Trophoblast cell (in vitro differentiated cells and primary cell): ENCODE measurements around the gene ZBTB6.
A peak's percentile ranks its signal among the peaks of the same experiment; 100 is the strongest.

Experiments used
- DNase-seq, 2 donors: peaks; one replicate each; pipeline ENCODE4 v3.0.0-alpha.2; 2016
- H2AFZ ChIP-seq: 2 replicates; pipeline ENCODE4 v1.6.1; 2013; ENCODE audit warnings: low read length, moderate library complexity, mild to moderate bottlenecking; ENCODE audit not compliant: insufficient read depth, poor library complexity
- H2AK5ac ChIP-seq: 2 replicates; pipeline ENCODE4 v1.6.1; 2013; ENCODE audit warnings: mild to moderate bottlenecking, low read length
- H2BK120ac ChIP-seq: 2 replicates; pipeline ENCODE4 v1.6.1; 2013; ENCODE audit warnings: low read length, mild to moderate bottlenecking, moderate library complexity; ENCODE audit not compliant: insufficient read depth, poor library complexity
- H2BK12ac ChIP-seq: 2 replicates; pipeline ENCODE4 v1.6.1; 2013; ENCODE audit warnings: mild to moderate bottlenecking, low read length, moderate library complexity
- H2BK5ac ChIP-seq: 2 replicates; pipeline ENCODE4 v1.6.1; 2013; ENCODE audit warnings: low read length, low read depth, moderate library complexity, mild to moderate bottlenecking; ENCODE audit not compliant: poor library complexity
- H3K14ac ChIP-seq: 2 replicates; pipeline ENCODE4 v1.6.1; 2013; ENCODE audit warnings: mild to moderate bottlenecking, low read length
- H3K18ac ChIP-seq: 2 replicates; pipeline ENCODE4 v1.6.1; 2013; ENCODE audit warnings: mild to moderate bottlenecking, low read length
- H3K23ac ChIP-seq: 2 replicates; pipeline ENCODE4 v1.6.1; 2013; ENCODE audit warnings: low read length
- H3K27ac ChIP-seq: 2 replicates; pipeline ENCODE4 v1.5.1; 2013; ENCODE audit warnings: low read depth, mild to moderate bottlenecking, inconsistent platforms, low read length, moderate library complexity
- H3K27me3 ChIP-seq: 2 replicates; pipeline ENCODE4 v1.6.1; 2013; ENCODE audit warnings: inconsistent platforms, mild to moderate bottlenecking, low read length, moderate library complexity; ENCODE audit not compliant: insufficient read depth
- H3K36me3 ChIP-seq, 2 experiments: 1 replicate in 1 of 2; 2 replicates in 1 of 2; pipeline ENCODE4 v1.6.1; 2013; ENCODE audit warnings: low read length in 2 of 2, mild to moderate bottlenecking in 2 of 2, moderate library complexity in 1 of 2; ENCODE audit not compliant: insufficient read depth in 2 of 2, control insufficient read depth in 1 of 2
- H3K4ac ChIP-seq: 2 replicates; pipeline ENCODE4 v1.6.1; 2013; ENCODE audit warnings: low read depth, mild to moderate bottlenecking, low read length, moderate library complexity
- H3K4me1 ChIP-seq, 2 experiments: 1 replicate in 1 of 2; 2 replicates in 1 of 2; pipeline ENCODE4 v1.6.1; 2013; ENCODE audit warnings: low read length in 2 of 2, mild to moderate bottlenecking in 2 of 2, moderate library complexity in 1 of 2; ENCODE audit not compliant: insufficient read depth in 2 of 2, control insufficient read depth in 1 of 2
- H3K4me2 ChIP-seq: 2 replicates; pipeline ENCODE4 v1.6.1; 2013; ENCODE audit warnings: inconsistent platforms, mild to moderate bottlenecking, low read length, moderate library complexity
- H3K4me3 ChIP-seq: 2 replicates; pipeline ENCODE4 v1.5.1; 2013; ENCODE audit warnings: mild to moderate bottlenecking, low read depth, low read length, inconsistent platforms
- H3K79me1 ChIP-seq: one replicate; pipeline ENCODE4 v1.6.1; 2013; ENCODE audit warnings: low read length
- H3K79me2 ChIP-seq: 2 replicates; pipeline ENCODE4 v1.6.1; 2013; ENCODE audit warnings: low read length, mild to moderate bottlenecking; ENCODE audit not compliant: control insufficient read depth, insufficient read depth, poor library complexity
- H3K9ac ChIP-seq: 2 replicates; pipeline ENCODE4 v1.6.1; 2013; ENCODE audit warnings: mild to moderate bottlenecking, low read length
- H3K9me3 ChIP-seq: 2 replicates; pipeline ENCODE4 v1.6.1; 2013; ENCODE audit warnings: low read depth, mild to moderate bottlenecking, control low read depth, inconsistent platforms, low read length; ENCODE audit not compliant: insufficient read depth
- H4K12ac ChIP-seq: 2 replicates; pipeline ENCODE4 v1.6.1; 2013; ENCODE audit warnings: low read depth, mild to moderate bottlenecking, low read length, moderate library complexity
- H4K8ac ChIP-seq: 2 replicates; pipeline ENCODE4 v1.6.1; 2013; ENCODE audit warnings: low read depth, mild to moderate bottlenecking, low read length, moderate library complexity
- H4K91ac ChIP-seq: one replicate; pipeline ENCODE4 v1.6.1; 2013; ENCODE audit warnings: low read depth, mild to moderate bottlenecking, low read length, moderate library complexity
- WGBS: extraction: QIAGEN DNeasy Blood & Tissue Kit; methylation state at CpG from one replicate; pipeline ENCODE4 v1.1.7; 2013; ENCODE audit warnings: missing lambda C conversion rate; ENCODE audit not compliant: insufficient read length, insufficient coverage; ENCODE audit errors: extremely low coverage; 5-methylcytosine and 5-hydroxymethylcytosine counted together

The ZBTB6 gene

GRCh38 chr9:122951056-122951455, 37.9 kb upstream of the ZBTB6 start:
- no peaks in the 10 kb centered on the region for H3K36me3 ChIP-seq
- 100% methylated on average over 1 of the region's 1 CpG for WGBS
- H3K79me2 ChIP-seq, result peaks cover 2% of the 10 kb centered on the region
- no peak overlapping the region for H4K12ac ChIP-seq
- no peak overlapping the region for H3K4me3 ChIP-seq
- no peaks in the 10 kb centered on the region for H3K79me1 ChIP-seq
- no peaks in the 10 kb centered on the region for H3K27me3 ChIP-seq
- H3K4ac ChIP-seq, result peak overlapping the region; percentile 52
- no peak overlapping the region for H2BK5ac ChIP-seq
- no peak overlapping the region for H2AK5ac ChIP-seq
- H3K27ac ChIP-seq, result no peak overlapping the region
- no peak overlapping the region for H4K8ac ChIP-seq
- H3K14ac ChIP-seq, result no peak overlapping the region
- H2BK12ac ChIP-seq, result no peak overlapping the region
- H2AFZ ChIP-seq, result no peak overlapping the region
- no peak overlapping the region for H3K4me2 ChIP-seq
- H4K91ac ChIP-seq, result no peak overlapping the region
- H3K9ac ChIP-seq, result no peak overlapping the region
- H3K23ac ChIP-seq, result no peak overlapping the region
- no peak overlapping the region for H2BK120ac ChIP-seq
- no peak overlapping the region for H3K18ac ChIP-seq
- no peaks in the 10 kb centered on the region for H3K9me3 ChIP-seq
- H3K4me1 ChIP-seq, result no peaks in the 10 kb centered on the region
- DNase-seq, result no peak

GRCh38 chr9:122950263-122950662, 37.1 kb upstream of the ZBTB6 start:
- H2BK5ac ChIP-seq, result no peak overlapping the region
- H2AK5ac ChIP-seq, result no peak overlapping the region
- H3K14ac ChIP-seq, result no peak overlapping the region
- H4K12ac ChIP-seq, result no peak overlapping the region
- H2BK120ac ChIP-seq, result no peak overlapping the region
- no peaks in the 10 kb centered on the region for H3K36me3 ChIP-seq
- no peak overlapping the region for H3K4me3 ChIP-seq
- H3K23ac ChIP-seq, result no peak overlapping the region
- H2BK12ac ChIP-seq, result no peak overlapping the region
- H3K79me1 ChIP-seq, result no peaks in the 10 kb centered on the region
- H3K27ac ChIP-seq, result no peak overlapping the region
- no peak for DNase-seq
- H3K18ac ChIP-seq, result no peak overlapping the region
- no peak overlapping the region for H3K4me2 ChIP-seq
- no peak overlapping the region for H4K8ac ChIP-seq
- no peaks in the 10 kb centered on the region for H3K27me3 ChIP-seq
- no peak overlapping the region for H4K91ac ChIP-seq
- H3K4ac ChIP-seq, result no peak overlapping the region
- no peak overlapping the region for H2AFZ ChIP-seq
- H3K9ac ChIP-seq, result no peak overlapping the region
- H3K9me3 ChIP-seq, result no peaks in the 10 kb centered on the region
- WGBS, result no CpG with 5 or more reads among the region's 3 CpGs
- H3K4me1 ChIP-seq, result no peaks in the 10 kb centered on the region
- peaks cover 2% of the 10 kb centered on the region for H3K79me2 ChIP-seq

- Histone ChIP-seq H3K4me3 (no peak overlapping the region), H3K18ac (no peak overlapping the region), H2BK12ac (no peak overlapping the region), H3K14ac (no peak overlapping the region), H3K9me3 (no peaks in the 10 kb centered on the region), H3K4me2 (no peak overlapping the region), H2BK5ac (no peak overlapping the region), H4K8ac (no peak overlapping the region), H3K27ac (no peak overlapping the region), H2AK5ac (no peak overlapping the region), H3K23ac (no peak overlapping the region), H2AFZ (no peak overlapping the region), H3K4me1 (no peaks in the 10 kb centered on the region), H3K36me3 (no peaks in the 10 kb centered on the region), H4K12ac (no peak overlapping the region), H2BK120ac (no peak overlapping the region), H3K27me3 (no peaks in the 10 kb centered on the region), H4K91ac (no peak overlapping the region), H3K79me2 (peaks cover 2% of the 10 kb centered on the region), H3K79me1 (no peaks in the 10 kb centered on the region), H3K9ac (no peak overlapping the region), H3K4ac (no peak overlapping the region)
- WGBS, result no CpG with 5 or more reads among the region's 1 CpG
- peak in 1 of 2 donors; percentile 53 for DNase-seq
Measured at GRCh38 chr9:122949696-122950095, 36.6 kb upstream of the ZBTB6 start.

GRCh38 chr9:122948313-122948712, 35.2 kb upstream of the ZBTB6 start:
- Histone ChIP-seq H2AFZ (no peak overlapping the region), H3K27ac (no peak overlapping the region), H4K91ac (no peak overlapping the region), H3K4me1 (no peaks in the 10 kb centered on the region), H3K9ac (no peak overlapping the region), H3K14ac (no peak overlapping the region), H2AK5ac (no peak overlapping the region), H4K12ac (no peak overlapping the region), H2BK120ac (no peak overlapping the region), H3K36me3 (peaks cover 4% of the 10 kb centered on the region in 2 experiments), H3K27me3 (no peaks in the 10 kb centered on the region), H3K4me3 (no peak overlapping the region), H3K23ac (no peak overlapping the region), H3K79me1 (no peaks in the 10 kb centered on the region), H3K4me2 (no peak overlapping the region), H2BK12ac (no peak overlapping the region), H3K79me2 (peaks cover 5% of the 10 kb centered on the region), H3K18ac (no peak overlapping the region), H2BK5ac (no peak overlapping the region), H4K8ac (no peak overlapping the region), H3K4ac (no peak overlapping the region), H3K9me3 (no peaks in the 10 kb centered on the region)
- no CpG with 5 or more reads among the region's 3 CpGs for WGBS
- DNase-seq, result no peak
